GM18517 (cell line): Measurements from ENCODE around the gene DDX28.

Source experiments
- ATAC-seq: cut with Tn5 transposase; IDR thresholded peaks from one replicate; pipeline ENCODE4 v1.9.1; 2021; ENCODE audit warnings: mild to moderate bottlenecking, moderate library complexity; ENCODE audit not compliant: unreplicated experiment

DDX28 gene

GRCh38 chr16:68022728-68023537, at the start of gene DDX28, which contains the start of gene DUS2:
DDX28 (minus strand) TSS chr16:68023232; CDS start chr16:68023202, 30 bp downstream.
DUS2 (plus strand) TSS chr16:68023284; CDS start chr16:68038024, 14,740 bp downstream.
- peak; percentile 81 for ATAC-seq

GRCh38 chr16:68072038-68072695, 49.1 kb upstream of the DDX28 start:
- ATAC-seq: no peak

GRCh38 chr16:68071518-68071901, 48.5 kb upstream of the DDX28 start:
- ATAC-seq: no peak

GRCh38 chr16:68070806-68071517, 47.9 kb upstream of the DDX28 start:
- ATAC-seq: no peak

GRCh38 chr16:68070249-68070730, 47.3 kb upstream of the DDX28 start:
- ATAC-seq: no peak

GRCh38 chr16:68069511-68070248, 46.6 kb upstream of the DDX28 start:
- no peak for ATAC-seq

GRCh38 chr16:68068926-68069325, 45.9 kb upstream of the DDX28 start:
- ATAC-seq: no peak

GRCh38 chr16:68066763-68067162, 43.7 kb upstream of the DDX28 start:
- ATAC-seq: no peak

GRCh38 chr16:68065716-68066305, 42.8 kb upstream of the DDX28 start:
- ATAC-seq: no peak

- ATAC-seq: no peak
These were observed 41.8 kb upstream of the DDX28 start for GRCh38 chr16:68064791-68065365.

- no peak for ATAC-seq
These were observed 39.9 kb upstream of the DDX28 start for GRCh38 chr16:68062910-68063393.

GRCh38 chr16:68061396-68061795, 38.4 kb upstream of the DDX28 start:
- no peak for ATAC-seq

- no peak for ATAC-seq
These were observed 36.8 kb upstream of the DDX28 start for GRCh38 chr16:68059804-68060203.

- no peak for ATAC-seq
These were observed 32.4 kb upstream of the DDX28 start for GRCh38 chr16:68055395-68055794.

- no peak for ATAC-seq
These were observed 26.4 kb upstream of the DDX28 start for GRCh38 chr16:68049449-68049848.

- ATAC-seq: no peak
These were observed 25.0 kb upstream of the DDX28 start for GRCh38 chr16:68047987-68048386.

GRCh38 chr16:68046106-68046505, 23.1 kb upstream of the DDX28 start:
- no peak for ATAC-seq

- no peak for ATAC-seq
These were observed 18.8 kb upstream of the DDX28 start for GRCh38 chr16:68041783-68042182.

GRCh38 chr16:68040506-68041288, 17.7 kb upstream of the DDX28 start:
- peak; percentile 55 for ATAC-seq
